Measurements from ENCODE around the gene TMEM51. TPM values are rescaled to one million over a fixed set of nuclear protein-coding genes. Genes with fewer than 3 reads are reported as not detected.

Gene TMEM51
- total RNA-seq, 1 experiment from 2014 or later, result 10.4 TPM

GRCh38 chr1:15186073-15186845 is 32.7 kb downstream of the TMEM51 start:
- POLR2A ChIA-PET, result no interaction called here
- Mint-ChIP-seq H3K27ac (peak overlapping the region; percentile 81), H3K9me3 (no peaks in the 10 kb centered on the region), H3K27me3 (ENCODE audit: low read depth) (no peaks in the 10 kb centered on the region), H3K36me3 (no peaks in the 10 kb centered on the region), H3K4me1 (peaks cover 52% of the 10 kb centered on the region), H3K4me3 (peak overlapping the region; percentile 44; the same call in 1 of the 2 replicates)
- ATAC-seq, result no peak
- DNase-seq (ENCODE audit: low spot score), result no peak
- CTCF ChIA-PET, result interaction anchor here (1.5 kb wide), 2 partner anchors 32 to 86 kb away, joined by 4 to 5 read pairs; partner anchors contain the start of gene TMEM51
- TF ChIP-seq SP1 (CRISPR knock-in tag; conservative IDR thresholded peaks at IDR 0.05) (0 out of 2 replicates have a peak, but pooled peaks have one; percentile 31), GRHL2 (CRISPR knock-in tag; IDR thresholded peaks at IDR 0.05; ENCODE audit: insufficient replicate concordance, severe bottlenecking) (no peak), OVOL2 (CRISPR knock-in tag; IDR thresholded peaks at IDR 0.05; ENCODE audit: borderline replicate concordance) (no peak), CDX4 (CRISPR knock-in tag; IDR thresholded peaks at IDR 0.05; ENCODE audit: borderline replicate concordance) (no peak), GTF2I (CRISPR knock-in tag; conservative IDR thresholded peaks at IDR 0.05) (0 out of 2 replicates have a peak, but pooled peaks have one; percentile 41), ATF1 (CRISPR knock-in tag; IDR thresholded peaks at IDR 0.05) (no peak), PRRX2 (CRISPR knock-in tag; IDR thresholded peaks at IDR 0.05) (no peak), NFYB (CRISPR knock-in tag; conservative IDR thresholded peaks at IDR 0.05; ENCODE audit: low read depth) (no peak), MYBL2 (CRISPR knock-in tag; IDR thresholded peaks at IDR 0.05) (no peak), ZNF423 (CRISPR knock-in tag; IDR thresholded peaks at IDR 0.05) (no peak; the same call in 1 of the 2 replicates), AR (CRISPR knock-in tag; IDR thresholded peaks at IDR 0.05) (no peak), ZNF138 (CRISPR knock-in tag; conservative IDR thresholded peaks at IDR 0.05) (0 out of 2 replicates have a peak, but pooled peaks have one; percentile 32), ZNF532 (CRISPR knock-in tag; IDR thresholded peaks at IDR 0.05; ENCODE audit: borderline replicate concordance) (0 out of 2 replicates have a peak, but pooled peaks have one; percentile 30), ZBTB43 (CRISPR knock-in tag; IDR thresholded peaks at IDR 0.05) (0 out of 2 replicates have a peak, but pooled peaks have one; percentile 21), JUN (CRISPR knock-in tag; IDR thresholded peaks at IDR 0.05) (no peak), E2F1 (CRISPR knock-in tag; IDR thresholded peaks at IDR 0.05) (no peak), CBFB (CRISPR knock-in tag; IDR thresholded peaks at IDR 0.05; ENCODE audit: low read depth) (no peak), CTCF (IDR thresholded peaks at IDR 0.05) (no peak)
